ENCODE data around the gene EREG.
A peak's percentile ranks its signal among the peaks of the same experiment; 100 is the strongest.

EREG gene

DNA sequence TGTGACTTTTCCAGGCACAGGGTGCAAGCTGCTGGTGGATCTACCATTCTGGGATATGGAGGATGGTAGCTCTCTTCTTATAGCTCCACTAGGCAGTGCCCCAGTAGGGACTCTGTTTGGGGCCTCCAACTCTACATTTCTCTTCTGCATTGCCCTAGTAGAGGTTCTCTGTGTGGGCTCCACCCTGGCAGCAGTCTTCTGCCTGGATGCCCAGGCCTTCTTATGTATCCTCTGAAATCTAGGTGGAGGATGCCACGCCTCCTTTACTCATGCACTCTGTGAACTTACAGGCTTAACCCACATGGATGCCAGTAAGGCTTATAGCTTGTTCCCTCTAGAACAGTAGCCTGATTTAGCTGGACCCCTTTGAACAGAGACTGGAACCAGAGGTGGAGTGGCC, 20.9 kb upstream of the EREG start:
- no peak for DNase-seq (ENCODE audit: low read depth)

DNA sequence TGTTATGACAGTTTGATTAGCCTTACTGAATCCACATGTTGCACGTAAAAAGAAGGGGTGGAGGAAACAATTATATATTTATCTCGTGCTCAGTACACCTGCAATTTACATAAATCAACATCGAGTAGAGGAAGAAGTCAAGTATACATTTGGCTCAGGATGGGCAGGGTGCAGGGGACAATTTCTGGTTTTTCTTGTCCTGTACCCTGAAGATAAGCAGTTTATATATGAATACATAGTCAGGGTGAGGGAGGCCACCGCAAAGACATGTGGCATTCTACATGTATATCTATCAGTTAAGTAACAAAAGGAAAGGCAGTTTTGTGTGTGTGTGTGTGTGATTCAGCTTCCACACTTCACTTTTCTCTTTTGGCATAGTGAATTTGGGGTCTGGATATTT, 11.1 kb upstream of the EREG start:
- no peak for DNase-seq (ENCODE audit: low read depth)

DNA sequence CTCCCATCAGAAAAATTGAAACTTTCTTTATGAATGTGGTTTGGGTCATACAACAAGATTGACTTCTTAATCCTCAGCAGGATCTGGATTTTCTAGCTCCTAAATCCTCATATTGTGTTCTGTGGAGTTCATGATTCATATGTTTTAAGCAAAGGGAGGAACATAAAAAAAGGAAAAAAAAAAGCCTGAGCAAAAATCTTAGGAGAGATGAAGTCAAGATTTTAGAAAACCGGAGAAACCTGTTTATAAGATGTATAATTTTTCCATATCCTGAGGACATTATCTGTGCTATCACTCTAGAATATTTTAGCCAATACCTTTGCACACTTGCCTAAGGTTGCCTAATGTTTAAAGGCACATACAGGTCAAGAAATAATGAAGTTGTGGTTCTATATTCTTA, 7.0 kb upstream of the EREG start:
- DNase-seq (ENCODE audit: low read depth): no peak

DNA sequence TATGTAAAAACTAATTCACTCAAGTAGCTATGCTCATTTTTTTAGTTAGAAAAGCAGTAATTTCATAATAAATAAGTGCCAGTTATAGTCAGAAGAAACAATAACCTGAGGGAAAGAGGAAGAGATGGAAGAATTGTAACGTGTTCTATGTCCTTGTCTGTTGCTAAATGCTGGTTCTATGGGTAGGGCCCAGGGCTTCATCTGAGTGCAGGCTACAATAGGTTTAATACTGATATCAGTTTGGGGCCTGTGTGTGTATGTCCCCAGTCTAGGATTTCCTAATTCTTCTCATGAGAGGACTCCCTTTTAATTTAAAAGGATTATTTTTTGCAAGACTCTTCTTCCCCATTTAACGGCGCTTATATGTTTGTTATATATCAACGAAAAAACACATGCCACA, 3.3 kb upstream of the EREG start:
- no peak for DNase-seq (ENCODE audit: low read depth)

DNA sequence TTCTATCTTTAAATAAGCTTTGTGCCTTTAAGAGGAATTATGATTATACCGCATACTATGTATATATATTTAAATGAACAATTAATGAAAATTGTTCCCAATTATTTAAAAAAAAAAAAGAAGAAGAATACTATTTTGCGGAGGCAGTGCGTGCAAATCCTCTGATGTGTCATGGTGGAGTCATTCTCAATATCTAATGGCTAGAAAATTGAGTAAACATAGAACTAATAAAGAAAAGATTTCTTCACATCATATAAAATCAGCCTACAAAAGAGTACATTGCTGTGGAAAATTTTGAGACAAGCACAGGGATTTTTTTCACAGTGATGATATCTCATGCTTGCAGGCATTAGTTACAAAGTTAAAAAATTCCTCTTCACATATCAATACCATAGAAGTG, 2.6 kb upstream of the EREG start:
- DNase-seq (ENCODE audit: low read depth): no peak

DNA sequence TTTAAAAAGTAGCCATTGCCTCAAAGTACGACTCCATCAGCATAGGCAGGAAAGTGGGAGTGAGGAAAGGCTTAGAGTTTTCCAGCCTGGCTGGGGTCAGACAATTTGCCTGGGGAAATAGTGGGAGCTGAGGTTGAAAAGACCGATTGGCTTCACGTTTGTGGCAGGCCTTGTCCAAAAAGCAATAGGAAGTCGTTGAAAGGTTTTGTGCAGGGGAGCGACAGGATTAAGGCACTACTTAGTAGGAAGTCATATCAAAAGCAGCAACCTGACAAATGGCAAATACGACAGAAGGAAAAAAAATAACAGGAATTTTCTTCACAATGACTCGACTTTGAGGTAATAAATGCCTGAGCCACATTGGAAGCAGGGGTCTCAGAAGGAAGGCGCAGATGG, 691 bp upstream of the EREG start:
- DNase-seq (ENCODE audit: low read depth): no peak

DNA sequence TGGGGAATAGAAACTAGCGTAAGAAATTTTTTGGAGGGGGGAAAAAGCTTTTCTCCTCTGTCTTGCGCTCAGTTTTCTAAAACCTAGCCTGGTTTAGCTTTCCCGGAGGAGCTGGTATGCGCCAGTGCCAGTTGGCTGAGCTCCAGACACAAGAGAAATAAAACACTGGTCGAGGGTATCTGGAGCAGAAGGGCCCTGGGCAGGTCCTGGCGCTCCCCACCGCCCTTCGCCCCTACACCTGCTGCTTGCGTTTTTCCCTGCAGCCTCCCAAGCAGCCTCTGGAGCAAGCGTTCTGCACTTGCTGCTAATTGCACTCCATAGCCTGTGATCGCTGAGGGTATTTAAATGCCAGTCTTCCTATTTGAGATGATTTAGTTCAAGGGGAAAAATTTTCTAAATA, 816 bp downstream of the EREG start:
- DNase-seq (ENCODE audit: low read depth): no peak

DNA sequence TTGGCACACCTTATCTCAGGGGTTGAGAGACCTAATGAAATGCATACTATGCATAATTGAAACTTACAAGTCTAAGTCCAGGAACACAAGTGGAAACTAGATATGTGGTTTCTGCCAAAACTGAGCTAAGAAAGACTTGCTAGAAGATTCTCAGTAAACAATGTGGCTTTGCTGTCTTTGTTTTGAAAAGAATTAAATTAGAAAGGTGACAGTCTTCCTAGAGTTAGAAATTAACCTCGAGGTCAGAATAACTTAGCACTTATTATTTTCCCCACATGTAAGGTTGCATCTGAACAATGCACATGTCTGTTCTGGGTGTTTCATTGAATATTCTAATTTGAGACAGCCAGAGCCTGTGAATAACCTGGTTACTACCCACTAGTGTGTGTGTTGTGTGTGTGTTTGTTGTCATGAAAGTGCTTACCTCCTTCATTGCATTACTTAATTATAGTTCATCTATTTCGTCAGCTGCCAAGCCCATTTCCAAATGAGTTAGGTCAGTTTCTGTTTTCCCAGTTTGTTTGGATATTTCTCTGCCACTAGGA, 1.5 kb downstream of the EREG start:
- no peak for DNase-seq (ENCODE audit: low read depth)

DNA sequence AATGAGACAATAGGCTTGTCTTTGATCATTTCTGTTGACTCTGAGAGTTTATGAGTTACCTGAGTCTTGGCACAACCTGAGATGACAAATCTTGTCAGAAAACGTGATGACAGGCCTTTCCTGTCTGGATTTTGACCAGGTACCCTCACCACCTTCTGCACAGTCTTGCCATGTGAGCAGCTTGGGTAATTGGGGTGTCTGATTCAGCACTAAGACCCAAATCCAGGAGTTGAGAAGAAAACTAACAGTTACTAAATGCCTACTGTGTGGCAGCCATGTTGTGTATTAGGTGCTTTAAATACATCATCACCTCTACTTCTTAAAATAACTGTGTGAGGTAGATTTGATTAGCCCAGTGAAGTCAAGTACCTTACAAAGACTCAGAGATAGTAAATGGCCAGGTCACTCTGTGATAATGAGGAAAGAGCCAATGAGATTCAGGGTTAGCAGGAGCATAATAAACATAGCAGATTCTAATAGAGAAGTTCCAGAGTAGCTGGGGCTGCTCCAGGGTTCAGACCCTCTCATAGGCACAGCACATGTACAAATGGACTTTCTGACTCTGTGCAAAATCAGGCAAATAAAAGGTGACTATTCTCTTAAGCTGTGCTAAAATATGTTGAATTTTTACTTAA, 2.8 kb downstream of the EREG start:
- no peak for DNase-seq (ENCODE audit: low read depth)

DNA sequence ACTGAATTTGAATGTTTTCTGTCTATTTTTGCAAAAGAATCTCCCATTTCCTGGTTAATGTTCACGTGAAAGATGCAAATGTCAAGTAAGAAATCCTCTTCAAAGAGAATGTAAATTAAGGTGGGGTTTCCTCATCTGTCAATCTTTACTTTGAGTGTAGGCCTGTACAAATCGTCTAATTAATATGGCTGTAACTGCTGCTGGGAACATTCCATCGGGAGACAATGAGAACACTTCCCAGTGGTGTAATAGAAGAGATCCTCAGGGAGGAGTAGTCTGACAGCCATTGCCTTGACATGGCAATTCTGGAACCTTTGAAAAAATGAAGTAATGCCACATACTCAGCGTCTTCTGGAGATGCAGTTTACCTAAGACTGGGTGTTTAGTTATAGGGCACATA, 3.7 kb downstream of the EREG start:
- DNase-seq (ENCODE audit: low read depth): no peak

DNA sequence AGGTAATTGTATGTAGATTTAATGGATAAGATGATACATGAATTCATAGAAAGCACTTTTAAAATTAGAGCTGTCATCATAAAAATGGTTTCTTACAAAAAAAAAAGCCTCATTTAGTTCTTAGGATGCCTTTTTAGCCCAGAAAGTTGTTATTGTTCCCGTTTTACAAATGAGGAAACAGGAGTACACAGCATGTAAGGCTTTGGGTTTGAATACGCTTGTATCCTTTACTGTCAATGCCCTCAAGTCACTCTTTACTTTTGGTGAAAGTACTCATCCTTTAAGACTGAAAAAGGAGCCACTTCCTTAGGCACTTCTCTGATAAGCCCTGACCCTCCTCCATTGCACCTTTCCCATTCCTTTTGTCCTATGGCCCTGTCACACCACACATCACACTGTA, 4.9 kb downstream of the EREG start:
- no peak for DNase-seq (ENCODE audit: low read depth)

DNA sequence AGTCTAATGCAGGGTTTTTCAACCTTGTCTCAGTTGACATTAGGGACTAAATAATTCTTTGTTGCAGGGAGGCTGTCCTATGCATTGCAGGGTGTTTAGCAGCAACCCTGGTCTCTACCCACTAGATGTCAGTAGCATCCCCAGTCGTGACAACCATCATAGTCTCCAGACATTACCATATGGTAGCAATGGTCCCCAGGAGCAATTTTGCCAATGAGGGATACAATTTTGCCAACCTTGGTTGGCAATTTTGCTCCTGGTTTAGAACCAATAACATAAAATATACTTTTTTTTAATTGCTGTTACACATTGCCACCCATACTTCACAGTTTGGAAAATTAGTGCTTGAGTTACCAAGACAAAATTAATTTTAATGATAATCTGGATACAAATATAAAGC, 6.0 kb downstream of the EREG start:
- peak; percentile 54 for DNase-seq (ENCODE audit: low read depth)

DNA sequence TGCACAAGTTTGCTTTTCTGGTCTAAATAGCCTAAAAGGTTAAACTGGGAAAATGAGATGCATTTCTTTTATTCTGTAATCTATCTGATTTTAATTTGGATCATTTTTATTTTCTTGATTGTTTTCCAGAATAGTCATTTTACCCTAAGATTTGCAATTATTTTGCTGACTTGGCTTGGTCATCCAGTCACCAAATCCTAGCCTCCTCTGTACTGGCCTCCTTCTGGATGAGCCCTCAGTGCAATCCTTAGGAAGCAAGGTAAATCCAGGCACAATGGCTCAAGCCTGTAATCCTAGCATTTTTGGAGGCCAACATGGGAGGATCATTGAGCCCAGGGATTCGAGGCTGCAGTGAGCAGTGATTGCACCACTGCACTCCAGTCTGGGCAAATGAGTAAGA, 9.2 kb downstream of the EREG start:
- no peak for DNase-seq (ENCODE audit: low read depth)

DNA sequence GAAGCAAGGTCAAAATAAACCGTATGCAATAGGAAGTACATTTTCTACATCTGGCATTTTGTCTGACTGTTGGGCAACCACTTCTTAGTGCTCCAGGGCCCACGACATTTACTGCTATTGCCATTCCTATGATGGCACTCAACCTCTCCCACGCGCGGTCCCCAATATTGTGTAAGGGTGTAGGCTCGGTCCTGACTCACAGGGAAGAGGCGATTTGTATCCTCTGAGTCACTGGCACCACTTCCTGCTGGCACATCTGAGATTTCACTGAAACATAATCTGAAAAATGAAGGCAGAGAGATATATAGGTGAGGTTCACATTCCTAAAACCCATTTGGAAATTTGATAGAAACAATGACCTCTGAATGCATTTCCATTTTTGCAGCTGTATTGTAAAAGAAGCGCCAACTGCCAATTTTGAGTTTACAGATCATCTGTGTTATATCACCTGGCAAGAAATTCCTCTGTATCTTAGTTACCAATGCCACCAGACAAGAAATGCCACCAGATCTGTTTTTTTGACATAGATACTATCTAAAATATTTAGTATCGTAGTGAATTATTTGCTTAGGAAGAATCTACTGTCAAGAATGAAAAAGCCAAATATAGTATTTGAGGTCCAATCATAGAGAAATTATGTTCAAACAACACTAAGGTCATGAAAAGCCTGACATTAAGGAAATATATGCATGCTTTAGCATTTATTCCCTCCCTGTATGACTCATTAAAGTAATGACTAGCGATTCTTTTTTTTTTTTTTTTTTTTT, 9.8 kb downstream of the EREG start:
- peak; percentile 89 for DNase-seq (ENCODE audit: low read depth)

DNA sequence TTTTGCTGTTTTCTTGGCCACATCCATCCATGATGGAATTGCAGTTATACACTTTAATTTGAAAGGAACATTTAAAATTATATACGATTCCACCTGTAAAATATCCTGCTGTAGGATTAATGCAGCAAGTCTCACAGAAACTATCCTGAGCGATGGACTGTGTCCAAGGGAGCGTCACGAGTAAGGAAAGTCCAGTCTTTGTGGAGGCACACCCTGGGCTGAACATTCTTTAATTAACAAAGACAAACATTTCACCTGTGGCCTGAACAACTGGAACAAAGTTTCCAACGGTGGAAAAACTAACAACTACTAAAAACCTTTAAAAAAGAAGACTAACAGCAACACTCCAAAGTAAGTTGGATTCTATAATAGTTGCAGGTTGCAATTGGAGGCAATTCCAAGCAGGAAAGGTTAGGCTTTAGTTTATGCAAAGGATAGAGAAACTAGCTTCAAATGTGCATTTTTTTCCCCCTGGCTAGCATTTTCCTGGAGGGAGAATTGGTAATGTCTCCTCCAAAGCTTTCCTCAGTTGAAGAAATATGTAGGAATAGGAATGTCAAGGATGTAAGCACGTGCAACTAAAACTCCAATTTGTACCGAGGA, 11.0 kb downstream of the EREG start:
- no peak for DNase-seq (ENCODE audit: low read depth)

DNA sequence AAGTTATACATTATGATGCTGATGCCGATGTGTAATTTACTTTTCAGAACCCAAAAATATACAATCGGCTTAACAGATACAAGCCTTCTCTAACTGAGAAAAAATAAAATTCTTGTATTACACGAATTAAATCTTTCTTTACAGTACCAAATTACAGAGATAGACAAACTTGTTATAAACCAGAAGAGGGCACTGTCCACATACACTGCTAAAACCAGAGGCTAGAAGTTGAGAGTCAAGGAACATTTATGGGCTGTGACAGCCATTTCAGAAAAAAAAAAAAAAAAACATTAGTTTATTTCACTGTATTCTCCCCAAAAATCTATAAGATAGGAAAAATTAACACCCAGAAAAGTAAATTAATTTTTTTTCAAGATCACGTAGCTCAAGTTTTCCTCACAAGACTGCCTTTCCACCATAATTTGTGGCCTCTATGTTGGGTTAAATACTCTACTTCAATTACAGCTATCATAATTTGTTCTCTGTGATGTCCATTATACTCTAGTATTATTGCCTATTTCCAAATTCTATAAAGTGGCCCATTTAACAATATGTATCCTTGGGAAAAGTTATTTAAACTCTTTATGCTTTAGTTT, 12.0 kb downstream of the EREG start:
- DNase-seq (ENCODE audit: low read depth): peak; percentile 75

DNA sequence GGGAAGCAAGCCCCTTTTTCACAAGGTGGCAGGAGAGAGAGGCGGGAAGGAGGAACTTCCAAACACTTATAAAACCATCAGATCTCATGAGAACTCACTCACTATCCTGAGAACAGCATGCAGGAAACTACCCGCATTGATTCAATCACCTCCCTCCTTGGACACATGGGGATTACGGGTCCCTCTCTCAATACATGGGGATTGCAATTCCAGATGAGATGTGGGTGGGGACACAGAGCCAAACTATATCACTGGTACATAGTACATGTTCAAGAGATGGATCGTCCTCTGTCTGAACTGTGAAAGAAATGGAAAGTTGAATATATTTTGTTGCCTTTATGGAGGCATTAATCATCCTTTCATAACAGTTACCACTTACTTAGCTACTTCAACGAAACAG, 12.8 kb downstream of the EREG start:
- no peak for DNase-seq (ENCODE audit: low read depth)

DNA sequence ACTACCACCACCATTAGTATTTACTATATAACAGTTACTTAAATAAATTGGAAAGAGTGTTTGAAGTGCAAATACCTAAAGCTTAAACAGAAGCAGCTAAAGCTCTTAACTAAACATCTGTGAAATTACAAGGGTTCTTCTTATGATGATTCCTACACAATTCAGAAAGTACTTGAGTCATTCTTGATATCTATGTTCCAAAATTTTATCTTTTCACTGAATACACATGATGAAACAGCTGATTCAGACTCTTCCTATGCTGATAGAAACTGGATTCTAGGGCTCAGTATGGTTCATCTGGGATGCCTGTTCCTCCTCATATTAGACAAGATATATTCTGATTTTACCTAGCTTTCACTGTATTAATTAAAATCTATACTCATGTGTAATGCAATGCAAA, 13.6 kb downstream of the EREG start:
- DNase-seq (ENCODE audit: low read depth): peak; percentile 76

DNA sequence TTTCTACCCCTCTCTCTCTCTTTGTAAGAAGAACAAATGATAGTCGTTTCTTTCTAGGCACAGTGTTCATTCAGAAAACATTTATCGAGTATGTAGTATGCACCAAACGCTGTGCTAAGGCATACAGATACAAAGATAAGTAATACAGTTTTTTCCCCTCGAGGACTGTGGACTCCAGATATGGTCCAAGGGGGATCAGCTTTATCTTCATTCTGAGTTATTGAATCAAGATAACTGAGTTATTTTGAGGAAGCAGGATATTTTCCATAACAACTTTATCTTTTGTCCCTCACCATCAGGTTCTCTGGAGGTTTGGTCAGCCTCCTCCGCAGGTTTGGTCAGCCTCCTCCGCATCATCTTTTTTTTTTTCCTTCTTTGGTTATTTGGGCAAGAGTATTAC, 15.0 kb downstream of the EREG start:
- DNase-seq (ENCODE audit: low read depth): no peak

DNA sequence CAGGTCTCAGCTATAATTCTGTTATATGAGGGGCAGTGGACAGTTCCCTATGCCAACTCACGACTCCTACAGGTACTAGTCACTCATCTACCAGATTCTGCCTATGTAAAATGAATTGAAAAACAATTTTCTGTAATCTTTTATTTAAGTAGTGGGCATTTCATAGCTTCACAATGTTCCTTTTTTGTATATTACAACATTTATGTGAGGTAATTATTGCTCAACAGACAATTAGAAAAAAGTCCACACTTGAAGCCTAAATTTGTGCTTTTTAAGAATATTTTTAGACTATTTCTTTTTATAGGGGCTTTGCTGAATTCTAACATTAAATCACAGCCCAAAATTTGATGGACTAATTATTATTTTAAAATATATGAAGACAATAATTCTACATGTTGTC, 20.4 kb downstream of the EREG start:
- DNase-seq (ENCODE audit: low read depth): no peak

DNA sequence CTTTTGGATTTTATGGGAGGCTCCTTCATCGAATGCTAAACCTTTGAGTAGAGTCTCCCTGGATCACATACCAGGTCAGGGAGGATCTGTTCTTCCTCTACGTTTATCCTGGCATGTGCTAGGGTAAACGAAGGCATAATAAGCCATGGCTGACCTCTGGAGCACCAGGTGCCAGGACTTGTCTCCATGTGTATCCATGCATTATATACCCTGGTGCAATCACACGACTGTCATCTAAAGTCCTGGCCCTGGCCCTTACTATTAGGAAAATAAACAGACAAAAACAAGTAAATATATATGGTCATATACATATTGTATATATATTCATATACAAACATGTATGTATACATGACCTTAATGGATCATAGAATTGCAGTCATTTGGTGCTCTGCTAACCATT, 21.2 kb downstream of the EREG start:
- DNase-seq (ENCODE audit: low read depth): no peak

DNA sequence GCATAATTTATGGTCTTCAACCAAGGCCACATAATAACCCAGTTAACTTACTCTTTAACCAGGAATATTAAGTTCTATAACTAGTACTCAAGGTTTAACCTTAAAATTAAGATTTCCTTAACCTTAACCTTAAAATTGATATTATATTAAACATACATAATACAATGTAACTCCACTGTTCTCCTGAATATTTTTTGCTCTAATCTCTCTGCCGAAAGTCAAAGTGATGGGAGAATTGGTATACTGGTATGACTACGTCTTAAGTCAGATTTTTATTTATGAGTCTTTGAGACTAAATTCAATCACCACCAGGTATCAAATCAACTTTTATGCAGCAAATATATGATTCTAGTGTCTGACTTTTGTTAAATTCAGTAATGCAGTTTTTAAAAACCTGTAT, 22.8 kb downstream of the EREG start:
- DNase-seq (ENCODE audit: low read depth): no peak

DNA sequence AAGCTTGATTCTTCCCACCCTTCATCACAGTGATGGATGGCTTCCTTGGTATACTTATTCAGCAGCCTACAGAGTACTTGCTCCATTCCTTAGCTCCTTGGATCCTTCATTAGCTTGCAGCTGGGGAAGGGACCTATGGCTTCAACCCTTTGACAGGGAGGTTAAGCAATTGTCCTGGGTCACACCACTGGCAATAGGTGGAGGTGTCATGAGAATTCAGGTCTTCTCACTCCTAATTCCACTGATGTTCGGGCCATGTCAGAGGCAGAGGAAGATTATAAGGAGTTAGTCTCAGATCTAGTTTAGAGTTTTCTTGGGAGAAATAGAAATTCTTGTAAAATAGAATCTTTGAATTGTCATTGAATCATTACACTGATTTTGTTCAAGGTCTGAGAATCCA, 24.5 kb downstream of the EREG start:
- DNase-seq (ENCODE audit: low read depth): no peak
